ENCODE data around the gene GRN. TPM values are rescaled to one million over a fixed set of nuclear protein-coding genes. Genes with fewer than 3 reads are reported as not detected.

The GRN gene
- total RNA-seq, 4 donors from 2014 or later, result 101 to 178 (median 120) TPM

DNA sequence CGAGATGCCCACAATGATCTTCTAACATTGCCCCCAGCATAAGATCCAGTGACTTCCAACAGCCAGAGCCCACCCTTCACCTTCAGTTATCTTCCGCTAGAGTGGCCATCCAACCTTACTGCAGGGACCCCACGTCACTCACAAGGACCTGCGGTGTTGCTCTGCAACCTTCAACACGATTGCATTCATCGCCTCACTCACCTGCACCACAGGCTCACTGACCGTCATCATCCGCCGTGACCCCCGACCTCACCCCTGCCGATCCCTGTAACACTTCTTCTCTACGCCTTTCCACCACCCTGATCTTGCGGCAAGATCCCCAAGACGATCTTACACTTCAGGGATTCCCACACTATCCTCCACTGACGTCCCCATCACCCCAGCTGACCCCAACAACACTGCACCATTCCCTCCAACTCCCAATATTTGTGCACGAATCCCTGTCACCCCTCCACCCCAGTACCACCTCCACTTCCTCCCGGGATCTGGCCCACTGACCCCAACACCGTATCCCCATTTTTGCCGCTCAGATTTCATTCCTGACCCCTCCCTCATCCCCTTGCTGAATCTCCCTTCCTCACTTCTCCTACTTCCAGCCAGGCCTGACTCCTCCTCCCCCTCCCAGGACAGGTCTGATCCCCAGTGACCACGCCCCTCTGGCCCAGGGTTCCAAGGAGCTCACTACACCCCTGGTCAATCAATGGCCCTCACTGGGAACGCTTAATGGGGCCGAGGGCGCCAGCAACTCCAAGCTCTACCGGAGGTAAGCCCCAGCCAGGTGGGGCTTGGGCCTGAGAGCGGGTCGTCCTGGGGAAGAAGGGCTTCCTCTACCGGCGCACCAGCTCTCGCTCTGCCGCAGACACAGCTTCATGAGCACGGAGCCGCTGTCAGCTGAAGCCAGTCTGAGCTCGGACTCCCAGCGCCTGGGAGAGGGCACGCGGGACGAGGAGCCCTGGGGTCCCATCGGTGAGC is 29.1 kb upstream of the GRN start:
- H3K4me3 ChIP-seq, result no peak overlapping the region
- peaks cover 17 to 21% of the 10 kb centered on the region in 2 donors for H3K27me3 ChIP-seq
- no peaks in the 10 kb centered on the region for H3K9me3 ChIP-seq
- H3K27ac ChIP-seq, result no peak overlapping the region
- H3K36me3 ChIP-seq, result no peaks in the 10 kb centered on the region
- no peak for DNase-seq
- intact Hi-C loops (cut with DNase I; ENCODE audit: low total_unique reads), result no loop called here
- TF ChIP-seq POLR2A (IDR thresholded peaks at IDR 0.05) (no peak), CTCF (IDR thresholded peaks at IDR 0.05) (no peak)
- peaks cover 0 to 8% of the 10 kb centered on the region in 2 donors for H3K4me1 ChIP-seq

GRCh38 chr17:44317545-44317944 is 27.6 kb upstream of the GRN start:
- Histone ChIP-seq H3K9me3 (no peaks in the 10 kb centered on the region), H3K27ac (no peak overlapping the region), H3K36me3 (no peaks in the 10 kb centered on the region), H3K4me1 (peaks cover 0 to 8% of the 10 kb centered on the region in 2 donors), H3K4me3 (no peak overlapping the region), H3K27me3 (peaks cover 17 to 21% of the 10 kb centered on the region in 2 donors)
- no peak for TF ChIP-seq POLR2A (IDR thresholded peaks at IDR 0.05)
- no peak for TF ChIP-seq CTCF (IDR thresholded peaks at IDR 0.05)
- no peak for DNase-seq
- intact Hi-C loops (cut with DNase I; ENCODE audit: low total_unique reads), result no loop called here

DNA sequence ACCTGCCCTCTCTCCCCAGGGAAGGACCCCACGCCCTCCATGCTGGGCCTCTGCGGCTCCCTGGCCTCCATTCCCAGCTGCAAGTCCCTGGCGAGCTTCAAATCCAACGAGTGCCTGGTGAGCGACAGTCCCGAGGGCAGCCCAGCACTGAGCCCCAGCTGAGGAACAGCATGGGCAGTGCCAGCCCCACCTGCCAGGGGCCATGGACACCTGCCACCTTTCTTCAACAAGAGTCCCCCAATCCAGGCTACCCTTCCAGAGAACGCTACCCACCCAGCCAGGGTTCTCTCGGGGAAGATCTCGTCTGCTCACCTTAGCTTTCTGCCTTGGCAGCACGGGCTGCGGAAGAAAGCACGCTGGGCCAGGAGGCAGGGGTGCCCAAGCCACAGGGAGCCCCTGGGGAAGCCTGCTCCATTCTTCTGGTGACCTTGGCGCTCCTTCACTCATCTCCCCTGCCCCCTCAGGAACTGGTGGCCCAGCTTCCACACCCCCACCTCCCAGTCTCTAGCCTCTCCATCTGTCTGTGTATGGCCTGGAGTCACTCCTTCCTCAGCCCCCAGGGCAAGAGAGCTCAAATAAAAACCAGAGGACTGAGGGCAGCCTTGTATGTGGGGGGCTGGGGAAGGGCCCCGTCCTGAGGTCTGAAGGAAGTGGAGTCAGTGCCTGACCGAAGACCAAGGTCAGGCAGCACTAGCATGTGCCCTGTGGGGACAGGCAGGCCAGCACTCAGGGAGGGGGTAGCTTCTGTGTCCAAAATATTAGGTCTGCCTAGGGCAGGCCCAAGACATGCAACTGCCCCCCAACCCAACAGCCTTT is 26.8 kb upstream of the GRN start:
- TF ChIP-seq POLR2A (IDR thresholded peaks at IDR 0.05) (no peak), CTCF (IDR thresholded peaks at IDR 0.05) (no peak)
- intact Hi-C loops (cut with DNase I; ENCODE audit: low total_unique reads), result no loop called here
- no peak overlapping the region for H3K4me3 ChIP-seq
- no peak for DNase-seq
- peaks cover 17 to 21% of the 10 kb centered on the region in 2 donors for H3K27me3 ChIP-seq
- peaks cover 0 to 8% of the 10 kb centered on the region in 2 donors for H3K4me1 ChIP-seq
- no peak overlapping the region for H3K27ac ChIP-seq
- no peaks in the 10 kb centered on the region for H3K36me3 ChIP-seq
- no peaks in the 10 kb centered on the region for H3K9me3 ChIP-seq

GRCh38 chr17:44320066-44320465 is 25.0 kb upstream of the GRN start:
- intact Hi-C loops (cut with DNase I; ENCODE audit: low total_unique reads), result no loop called here
- no peaks in the 10 kb centered on the region for H3K9me3 ChIP-seq
- no peaks in the 10 kb centered on the region for H3K36me3 ChIP-seq
- no peak overlapping the region for H3K27ac ChIP-seq
- peaks cover 9 to 21% of the 10 kb centered on the region in 2 donors for H3K27me3 ChIP-seq
- no peak overlapping the region for H3K4me3 ChIP-seq
- TF ChIP-seq POLR2A (IDR thresholded peaks at IDR 0.05) (no peak), CTCF (IDR thresholded peaks at IDR 0.05) (no peak)
- no peak for DNase-seq
- peaks cover 0 to 8% of the 10 kb centered on the region in 2 donors for H3K4me1 ChIP-seq
